ENCODE data around the gene NTN1. TPM values are rescaled to one million over a fixed set of nuclear protein-coding genes. Genes with fewer than 3 reads are reported as not detected.

Gene NTN1
- total and polyA plus RNA-seq, 2 of the 13 experiments (the other 11 are each of a cell fraction or from before 2014, with no cell fraction given): 0.04 to 0.05 TPM

GRCh38 chr17:9283909-9284308 is 262.6 kb downstream of the NTN1 start:
- ATAC-seq (no peak), FAIRE-seq (no peak), DNase-seq (ENCODE audit: low spot score) (no peak)
- Histone ChIP-seq H4K20me1 (ENCODE audit: insufficient read depth, low read length) (no peaks in the 10 kb centered on the region), H3K79me2 (ENCODE audit: insufficient read depth, low read length) (no peaks in the 10 kb centered on the region), H3K9me3 (ENCODE audit: low read length) (no peaks in the 10 kb centered on the region), H3K4me1 (ENCODE audit: insufficient read depth, low read length) (no peaks in the 10 kb centered on the region), H3K36me3 (replicated peaks in 1 of 2; ENCODE audit: control insufficient read depth in 1 of 2, insufficient read depth in 2 of 2, low read length in 2 of 2) (no peaks in the 10 kb centered on the region), H3K9ac (ENCODE audit: insufficient read depth, low read depth, low read length) (no peak overlapping the region), H3K4me2 (ENCODE audit: low read depth, low read length) (no peak overlapping the region), H2AFZ (ENCODE audit: low read length) (no peak overlapping the region), H3K27ac (ENCODE audit: extremely low read length, insufficient read depth, low read length) (no peak overlapping the region), H3K4me3 (replicated peaks in 1 of 3; ENCODE audit: insufficient read depth in 1 of 3, low read depth in 2 of 3, low read length in 3 of 3) (no peak overlapping the region), H3K27me3 (ENCODE audit: control insufficient read depth in 1 of 2, insufficient read depth in 2 of 2, low read length in 2 of 2) (no peaks in the 10 kb centered on the region)
- WGBS (ENCODE audit: low lambda C conversion rate): 53% methylated on average over 2 of the region's 2 CpGs
- intact Hi-C loops (cut with micrococcal nuclease; ENCODE audit: unreplicated experiment): no loop called here
- in situ Hi-C loops (cut with HindIII; ENCODE audit: extremely low pct_ligation_motif_present, low pct_unique_long_range_greater_than_20kb): loop anchor here (25.0 kb wide), 1 partner anchor 297 kb away; no protein-coding TSS in a partner anchor
- CTCF ChIA-PET (ENCODE audit: low intra/inter-chr PET ratio, low total read pairs): no interaction called here
- BruUV-seq (replicated peaks): no TSS peak
- TF ChIP-seq, protein P1, sequence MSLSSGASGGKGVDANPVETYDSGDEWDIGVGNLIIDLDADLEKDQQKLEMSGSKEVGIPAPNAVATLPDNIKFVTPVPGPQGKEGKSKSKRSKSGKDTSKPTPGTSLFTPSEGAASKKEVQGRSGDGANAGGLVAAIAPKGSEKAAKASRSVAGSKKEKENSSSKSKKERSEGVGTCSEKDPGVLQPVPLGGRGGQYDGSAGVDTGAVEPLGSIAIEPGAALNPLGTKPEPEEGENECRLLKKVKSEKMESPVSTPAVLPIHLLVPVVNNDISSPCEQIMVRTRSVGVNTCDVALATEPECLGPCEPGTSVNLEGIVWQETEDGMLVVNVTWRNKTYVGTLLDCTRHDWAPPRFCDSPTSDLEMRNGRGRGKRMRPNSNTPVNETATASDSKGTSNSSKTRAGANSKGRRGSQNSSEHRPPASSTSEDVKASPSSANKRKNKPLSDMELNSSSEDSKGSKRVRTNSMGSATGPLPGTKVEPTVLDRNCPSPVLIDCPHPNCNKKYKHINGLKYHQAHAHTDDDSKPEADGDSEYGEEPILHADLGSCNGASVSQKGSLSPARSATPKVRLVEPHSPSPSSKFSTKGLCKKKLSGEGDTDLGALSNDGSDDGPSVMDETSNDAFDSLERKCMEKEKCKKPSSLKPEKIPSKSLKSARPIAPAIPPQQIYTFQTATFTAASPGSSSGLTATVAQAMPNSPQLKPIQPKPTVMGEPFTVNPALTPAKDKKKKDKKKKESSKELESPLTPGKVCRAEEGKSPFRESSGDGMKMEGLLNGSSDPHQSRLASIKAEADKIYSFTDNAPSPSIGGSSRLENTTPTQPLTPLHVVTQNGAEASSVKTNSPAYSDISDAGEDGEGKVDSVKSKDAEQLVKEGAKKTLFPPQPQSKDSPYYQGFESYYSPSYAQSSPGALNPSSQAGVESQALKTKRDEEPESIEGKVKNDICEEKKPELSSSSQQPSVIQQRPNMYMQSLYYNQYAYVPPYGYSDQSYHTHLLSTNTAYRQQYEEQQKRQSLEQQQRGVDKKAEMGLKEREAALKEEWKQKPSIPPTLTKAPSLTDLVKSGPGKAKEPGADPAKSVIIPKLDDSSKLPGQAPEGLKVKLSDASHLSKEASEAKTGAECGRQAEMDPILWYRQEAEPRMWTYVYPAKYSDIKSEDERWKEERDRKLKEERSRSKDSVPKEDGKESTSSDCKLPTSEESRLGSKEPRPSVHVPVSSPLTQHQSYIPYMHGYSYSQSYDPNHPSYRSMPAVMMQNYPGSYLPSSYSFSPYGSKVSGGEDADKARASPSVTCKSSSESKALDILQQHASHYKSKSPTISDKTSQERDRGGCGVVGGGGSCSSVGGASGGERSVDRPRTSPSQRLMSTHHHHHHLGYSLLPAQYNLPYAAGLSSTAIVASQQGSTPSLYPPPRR (CRISPR knock-in tag; IDR thresholded peaks at IDR 0.05; ENCODE audit: borderline replicate concordance): no peak
- TF ChIP-seq, protein P2, sequence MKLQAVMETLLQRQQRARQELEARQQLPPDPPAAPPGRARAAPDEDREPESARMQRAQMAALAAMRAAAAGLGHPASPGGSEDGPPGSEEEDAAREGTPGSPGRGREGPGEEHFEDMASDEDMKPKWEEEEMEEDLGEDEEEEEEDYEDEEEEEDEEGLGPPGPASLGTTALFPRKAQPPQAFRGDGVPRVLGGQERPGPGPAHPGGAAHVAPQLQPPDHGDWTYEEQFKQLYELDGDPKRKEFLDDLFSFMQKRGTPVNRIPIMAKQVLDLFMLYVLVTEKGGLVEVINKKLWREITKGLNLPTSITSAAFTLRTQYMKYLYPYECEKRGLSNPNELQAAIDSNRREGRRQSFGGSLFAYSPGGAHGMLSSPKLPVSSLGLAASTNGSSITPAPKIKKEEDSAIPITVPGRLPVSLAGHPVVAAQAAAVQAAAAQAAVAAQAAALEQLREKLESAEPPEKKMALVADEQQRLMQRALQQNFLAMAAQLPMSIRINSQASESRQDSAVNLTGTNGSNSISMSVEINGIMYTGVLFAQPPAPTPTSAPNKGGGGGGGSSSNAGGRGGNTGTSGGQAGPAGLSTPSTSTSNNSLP (IDR thresholded peaks at IDR 0.05; ENCODE audit: low read depth, low read length): no peak
- no peak for TF ChIP-seq TBX2 (CRISPR knock-in tag; IDR thresholded peaks at IDR 0.05; ENCODE audit: borderline replicate concordance)
- no peak for TF ChIP-seq FOXK1 (CRISPR knock-in tag; IDR thresholded peaks at IDR 0.05; ENCODE audit: borderline replicate concordance, low read depth)
- no peak for TF ChIP-seq SATB2 (CRISPR knock-in tag; IDR thresholded peaks at IDR 0.05)
- TF ChIP-seq, protein P3, sequence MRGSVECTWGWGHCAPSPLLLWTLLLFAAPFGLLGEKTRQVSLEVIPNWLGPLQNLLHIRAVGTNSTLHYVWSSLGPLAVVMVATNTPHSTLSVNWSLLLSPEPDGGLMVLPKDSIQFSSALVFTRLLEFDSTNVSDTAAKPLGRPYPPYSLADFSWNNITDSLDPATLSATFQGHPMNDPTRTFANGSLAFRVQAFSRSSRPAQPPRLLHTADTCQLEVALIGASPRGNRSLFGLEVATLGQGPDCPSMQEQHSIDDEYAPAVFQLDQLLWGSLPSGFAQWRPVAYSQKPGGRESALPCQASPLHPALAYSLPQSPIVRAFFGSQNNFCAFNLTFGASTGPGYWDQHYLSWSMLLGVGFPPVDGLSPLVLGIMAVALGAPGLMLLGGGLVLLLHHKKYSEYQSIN (CRISPR knock-in tag; IDR thresholded peaks at IDR 0.05; ENCODE audit: borderline replicate concordance): no peak
- TF ChIP-seq ZNF878 (CRISPR knock-in tag; IDR thresholded peaks at IDR 0.05): no peak
- TF ChIP-seq ZNF543 (CRISPR knock-in tag; IDR thresholded peaks at IDR 0.05): no peak
- no peak for TF ChIP-seq ZBTB42 (CRISPR knock-in tag; IDR thresholded peaks at IDR 0.05)
- TF ChIP-seq ELF3 (CRISPR knock-in tag; IDR thresholded peaks at IDR 0.05): no peak
- POLR2A ChIA-PET: no interaction called here

Measured in HepG2 (cell line).